HL-60/S4 (cell line): ENCODE data around the gene SUCO.

Experiments
- in situ Hi-C: fragments of 300-500 bp; cut with MboI; formaldehyde crosslinking; loops from 2 replicates; pipeline ENCODE4 v1.14.3; 2022; ENCODE audit warnings: low sequenced_read_pairs

Gene SUCO

DNA sequence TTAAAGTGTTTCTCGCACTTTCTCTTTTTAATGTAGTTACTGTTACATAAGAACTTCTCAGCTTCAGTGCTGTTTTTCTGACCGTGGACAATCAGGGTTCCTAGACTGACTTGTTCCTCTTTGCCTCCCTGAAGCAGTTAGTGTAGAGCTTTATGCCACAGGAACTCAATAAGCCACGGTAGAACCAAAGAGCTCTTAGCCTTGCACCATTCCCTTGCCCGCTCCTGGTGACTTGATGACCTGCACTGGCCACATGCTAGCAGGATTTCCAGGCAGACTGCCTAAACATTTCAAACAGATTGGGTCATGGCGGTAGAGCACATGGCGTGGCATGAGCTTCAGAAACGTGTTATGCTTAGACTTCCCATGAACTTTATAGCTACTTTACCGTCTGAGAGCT, 107.2 kb downstream of the SUCO start:
- in situ Hi-C loops, result no loop called here

DNA sequence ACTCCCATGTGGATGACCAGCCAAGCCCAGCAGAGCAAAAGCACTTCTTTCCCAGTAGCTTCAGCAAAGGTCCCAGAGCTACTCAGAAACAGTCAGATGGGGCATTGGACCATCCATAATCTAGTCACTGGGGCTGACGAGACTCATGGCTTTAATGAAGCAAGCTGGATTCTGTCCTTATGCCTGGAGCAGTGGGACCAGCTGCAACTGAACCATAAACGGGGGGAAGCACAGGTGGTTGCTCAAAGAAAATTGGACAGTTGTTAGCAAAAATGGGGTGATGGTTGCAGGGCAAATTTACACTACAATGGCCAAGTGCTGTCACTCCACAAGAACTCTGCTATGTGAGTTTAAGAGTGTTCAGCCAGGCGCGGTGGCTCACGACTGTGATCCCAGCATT, 108.5 kb downstream of the SUCO start:
- in situ Hi-C loops, result no loop called here

DNA sequence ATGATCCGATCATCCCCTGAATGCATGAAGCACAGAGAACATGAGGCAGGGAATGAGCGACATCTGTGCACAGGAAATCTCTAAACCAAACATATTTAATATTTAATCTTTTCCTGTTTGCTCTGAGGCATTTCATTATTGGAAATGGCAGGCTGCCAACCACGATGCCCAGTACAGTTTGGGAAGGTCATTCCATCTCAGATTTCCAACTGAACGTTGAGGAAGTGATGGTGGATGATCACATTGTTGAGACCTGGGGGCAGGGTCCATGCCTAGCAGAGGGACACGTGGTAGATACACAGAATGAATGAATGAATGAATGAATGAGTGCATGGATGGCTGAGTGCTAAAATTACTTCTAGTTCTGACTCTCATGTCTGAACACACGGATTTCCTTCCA, 110.0 kb downstream of the SUCO start:
- in situ Hi-C loops, result no loop called here

DNA sequence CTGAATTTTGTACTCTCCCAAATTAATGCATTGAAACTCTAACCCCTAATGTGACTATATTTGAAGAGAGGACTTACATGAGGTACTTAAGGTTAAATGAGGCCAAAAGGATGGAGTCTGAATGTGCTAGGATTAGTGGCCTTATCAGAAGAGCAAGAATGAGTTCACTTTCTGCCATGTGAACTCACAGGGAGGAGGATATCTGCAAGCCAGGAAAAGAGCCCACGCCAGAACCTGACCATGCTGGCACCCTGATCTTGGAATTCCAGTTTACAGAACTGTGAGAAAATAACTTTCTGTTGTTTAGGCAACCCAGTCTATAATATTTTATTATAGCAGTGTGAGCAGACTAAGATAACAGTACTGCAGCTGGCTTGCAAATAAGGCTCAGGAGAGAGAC, 113.7 kb downstream of the SUCO start:
- in situ Hi-C loops, result no loop called here

DNA sequence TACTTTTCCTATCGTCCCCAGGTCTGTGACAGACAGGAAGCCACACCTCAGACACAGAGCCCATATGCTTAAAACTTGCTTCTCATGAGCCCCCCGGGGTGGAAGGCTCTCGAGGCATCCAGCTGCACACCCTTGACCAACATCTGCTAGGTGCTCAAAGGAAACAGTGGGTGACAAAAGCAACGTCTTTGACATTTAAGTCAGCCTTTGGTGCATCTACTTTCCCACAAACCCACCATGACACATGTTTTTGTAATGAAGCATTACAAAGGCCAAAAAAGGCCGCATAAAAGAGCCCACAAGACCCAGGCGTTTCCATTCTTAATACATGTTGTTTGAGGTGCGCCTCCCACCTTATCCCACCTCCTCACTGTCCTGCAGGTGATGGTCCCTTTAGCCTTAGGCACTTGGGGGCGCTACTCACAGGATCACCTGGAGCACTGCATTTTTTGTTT, 114.2 kb downstream of the SUCO start:
- in situ Hi-C loops, result no loop called here

DNA sequence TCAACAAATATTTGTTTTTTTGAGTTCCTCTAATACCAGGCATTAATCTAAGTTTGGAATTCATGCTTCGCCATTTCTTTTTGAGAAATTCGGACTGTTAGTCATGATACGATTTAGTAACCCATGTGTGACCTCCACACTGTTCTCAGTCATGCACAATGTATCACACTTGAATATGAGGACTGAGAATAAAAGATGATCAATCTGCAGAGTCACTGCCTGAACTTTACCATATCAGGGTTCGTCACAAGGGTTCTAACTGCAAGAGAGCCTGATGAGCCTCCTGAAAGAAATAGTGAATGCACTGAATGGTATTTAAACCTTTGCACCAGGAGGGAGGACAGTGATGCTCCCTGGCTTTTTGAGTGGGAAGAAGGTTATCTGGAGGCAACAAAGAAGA, 115.0 kb downstream of the SUCO start:
- in situ Hi-C loops, result no loop called here

DNA sequence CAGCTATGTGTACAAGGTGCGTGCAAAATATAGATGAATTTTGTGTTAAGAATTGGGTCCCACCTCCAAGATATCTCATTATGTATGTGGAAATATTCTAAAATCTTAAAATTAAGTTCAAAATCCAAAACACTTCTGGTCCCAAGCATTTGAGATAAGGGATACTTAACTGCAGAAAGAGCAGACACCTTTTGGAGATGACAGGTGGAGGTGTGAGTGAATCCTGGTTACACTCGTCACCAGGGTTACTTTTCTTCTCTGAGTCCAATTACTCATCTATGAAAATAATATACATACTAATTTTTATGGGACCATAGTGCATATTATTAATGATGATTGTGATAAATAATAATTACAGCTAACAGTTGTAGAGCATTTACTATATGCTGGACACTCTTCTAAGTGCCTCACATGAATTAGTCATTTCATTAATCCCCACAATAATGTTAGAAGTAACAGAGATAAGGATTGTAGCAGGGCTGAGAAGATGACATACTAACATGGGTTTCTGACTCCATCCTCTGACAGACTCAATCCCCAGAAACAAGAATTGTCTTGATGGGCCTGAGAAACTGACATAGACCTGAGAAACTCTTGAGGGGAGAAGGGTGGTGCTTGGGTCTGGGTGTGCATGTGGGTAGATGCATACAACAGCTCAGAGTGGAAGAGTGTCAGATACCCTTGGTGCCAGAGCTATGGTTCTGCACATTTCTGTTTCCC, 117.7 kb downstream of the SUCO start:
- in situ Hi-C loops, result no loop called here

DNA sequence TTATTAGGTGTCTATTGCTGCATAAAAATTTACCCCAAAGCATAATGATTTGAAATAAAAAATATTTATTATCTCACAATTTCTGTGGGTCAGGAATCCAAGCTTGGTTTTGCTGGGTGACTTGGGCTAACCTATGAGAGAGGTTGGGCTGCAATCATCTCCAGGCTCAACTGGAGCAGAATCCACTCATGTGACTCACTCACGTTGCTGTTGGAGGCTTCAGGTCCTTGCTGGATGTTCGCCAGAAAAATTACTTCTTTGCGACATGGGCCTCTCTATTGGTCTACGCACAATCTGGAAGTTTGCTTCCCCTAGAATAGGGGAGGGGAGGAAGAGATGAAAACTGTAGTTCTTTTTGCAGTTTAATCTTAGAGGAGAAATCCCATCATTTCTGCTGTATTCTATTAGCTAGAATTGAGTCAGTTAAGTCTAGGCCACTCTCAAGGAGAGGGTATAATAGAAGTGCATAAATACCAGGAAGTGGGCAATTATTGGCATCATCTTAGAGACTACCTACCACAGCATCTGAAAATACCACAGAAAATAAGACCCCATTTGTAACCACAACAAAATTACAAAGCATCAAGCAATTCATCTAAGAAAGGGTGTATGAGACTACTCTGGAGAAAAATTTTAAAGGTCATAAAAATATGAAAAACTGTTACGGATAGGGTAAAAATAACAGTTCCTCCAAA, 120.2 kb downstream of the SUCO start:
- in situ Hi-C loops, result no loop called here

DNA sequence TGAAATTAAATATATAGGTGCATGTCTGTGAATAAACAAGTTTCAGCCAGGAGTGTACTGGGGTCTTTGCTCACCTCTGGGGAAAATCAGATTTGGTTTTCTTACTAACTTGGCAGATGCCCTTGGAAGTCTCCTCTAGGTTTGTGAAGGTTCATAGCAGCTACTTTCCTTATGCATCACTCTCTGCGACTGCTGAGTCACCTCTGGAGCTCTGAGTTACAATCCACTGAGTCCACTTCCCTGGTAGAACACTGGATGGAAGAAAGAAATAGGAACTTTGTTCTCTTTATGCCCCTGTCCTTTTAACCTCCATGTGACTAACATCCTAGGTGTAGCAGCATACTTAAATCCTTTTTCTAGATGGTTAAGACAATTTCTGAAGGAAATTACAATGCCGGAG, 121.6 kb downstream of the SUCO start:
- in situ Hi-C loops, result no loop called here

DNA sequence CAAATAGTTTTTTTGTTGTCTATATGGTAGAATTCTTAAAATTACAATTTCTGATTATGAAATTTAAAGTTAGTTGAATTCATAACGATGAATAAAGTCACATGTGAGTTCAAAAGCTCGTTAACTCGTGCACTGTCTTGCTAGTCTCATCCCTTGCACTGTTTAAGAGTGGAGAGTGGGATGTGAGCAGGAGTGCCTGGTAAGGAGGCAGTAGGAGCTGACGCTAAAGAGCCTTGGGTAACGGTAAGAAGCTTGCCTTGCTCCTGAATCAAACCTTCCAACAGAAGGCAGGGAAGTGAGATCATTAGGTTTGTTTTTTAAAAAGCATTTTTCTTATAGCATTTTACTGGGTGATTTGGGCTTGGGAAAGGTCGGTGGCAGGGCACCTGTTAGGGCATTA, 123.6 kb downstream of the SUCO start:
- in situ Hi-C loops, result no loop called here

DNA sequence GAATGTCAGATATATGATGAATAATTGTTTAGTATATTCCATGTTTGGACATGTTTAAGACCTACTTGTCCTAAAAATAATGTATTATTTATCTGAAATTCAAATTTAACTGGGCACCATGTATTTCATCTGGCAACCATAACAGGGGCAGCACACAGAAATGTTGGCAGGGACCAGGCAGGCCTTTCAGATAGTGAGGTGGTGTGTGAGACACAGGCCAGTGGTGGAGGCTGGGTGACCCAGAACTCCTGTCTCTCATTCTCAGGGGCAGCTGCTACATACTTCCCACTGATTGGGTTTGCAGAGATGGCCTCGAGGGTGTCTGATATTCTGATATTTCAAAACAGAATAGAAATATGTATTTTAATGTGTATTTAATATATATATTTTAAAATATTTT, 124.6 kb downstream of the SUCO start:
- in situ Hi-C loops, result no loop called here

DNA sequence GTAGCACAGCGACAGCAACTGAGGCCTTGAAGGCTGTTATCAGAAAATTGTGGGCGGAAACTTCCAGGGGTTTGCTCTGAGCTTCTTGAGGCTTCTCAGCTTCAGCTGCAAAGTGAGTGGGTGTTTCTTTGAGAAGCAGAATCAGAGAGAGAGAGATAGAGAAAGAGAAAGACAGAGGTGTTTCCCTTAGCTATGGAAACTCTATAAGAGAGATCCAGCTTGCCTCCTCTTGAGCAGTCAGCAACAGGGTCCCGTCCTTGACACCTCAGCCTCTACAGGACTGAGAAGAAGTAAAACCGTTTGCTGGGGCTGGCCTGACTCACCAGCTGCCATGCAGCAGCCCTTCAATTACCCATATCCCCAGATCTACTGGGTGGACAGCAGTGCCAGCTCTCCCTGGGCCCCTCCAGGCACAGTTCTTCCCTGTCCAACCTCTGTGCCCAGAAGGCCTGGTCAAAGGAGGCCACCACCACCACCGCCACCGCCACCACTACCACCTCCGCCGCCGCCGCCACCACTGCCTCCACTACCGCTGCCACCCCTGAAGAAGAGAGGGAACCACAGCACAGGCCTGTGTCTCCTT, 126.0 kb downstream of the SUCO start, which contains the start of gene FASLG:
Gene FASLG (plus strand): TSS at position 233 of the 583 bp plus-strand sequence. CDS start 99 bp downstream, at position 332.
- in situ Hi-C loops, result no loop called here

DNA sequence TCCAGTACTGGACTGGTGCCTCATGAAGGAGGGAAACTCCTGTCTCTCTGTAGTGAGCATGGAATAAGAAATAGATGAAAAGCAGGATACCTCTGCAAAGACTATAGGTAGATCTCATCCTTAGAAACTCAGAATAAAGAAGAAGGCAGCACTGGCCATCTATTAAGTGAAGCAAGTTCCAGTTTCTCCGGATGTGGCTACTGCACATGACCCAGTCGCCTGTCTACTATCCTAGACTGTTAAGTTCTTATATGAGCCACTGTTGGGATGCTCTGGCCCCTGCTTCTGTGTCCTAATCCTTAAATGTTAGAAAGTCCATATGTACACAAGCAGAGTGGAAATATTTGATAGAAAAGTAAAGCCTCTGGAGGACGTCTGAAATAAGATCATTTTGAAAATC, 128.2 kb downstream of the SUCO start:
- in situ Hi-C loops, result no loop called here
